Esophagus squamous epithelium (tissue), 4 donors: ENCODE data around the gene MIA3.
"Not testable (repeated sequence)": the region's sequence is repeated elsewhere in the genome, so short reads cannot be mapped to it uniquely, and the experiment has no call there.

Experiments used
- POLR2A ChIP-seq, 4 donors: fragments of 450-650 bp; IDR thresholded peaks; one replicate each; pipeline ENCODE4 v1.6.1; 2017; ENCODE audit warnings: antibody characterized with exemption in 4 of 4, mild to moderate bottlenecking in 4 of 4, moderate library complexity in 3 of 4
- TF ChIP-seq, protein P1 (sequence below), 6 experiments: fragments of 450-650 bp in 4 of 6; fragments of 200-600 bp in 2 of 6; sonication (generic) in 2 of 6; IDR thresholded peaks; one replicate each; pipeline ENCODE4 v1.5.1; 2016 to 2019; ENCODE audit warnings: antibody characterized with exemption in 6 of 6, mild to moderate bottlenecking in 4 of 6, moderate library complexity in 4 of 6

DNA sequence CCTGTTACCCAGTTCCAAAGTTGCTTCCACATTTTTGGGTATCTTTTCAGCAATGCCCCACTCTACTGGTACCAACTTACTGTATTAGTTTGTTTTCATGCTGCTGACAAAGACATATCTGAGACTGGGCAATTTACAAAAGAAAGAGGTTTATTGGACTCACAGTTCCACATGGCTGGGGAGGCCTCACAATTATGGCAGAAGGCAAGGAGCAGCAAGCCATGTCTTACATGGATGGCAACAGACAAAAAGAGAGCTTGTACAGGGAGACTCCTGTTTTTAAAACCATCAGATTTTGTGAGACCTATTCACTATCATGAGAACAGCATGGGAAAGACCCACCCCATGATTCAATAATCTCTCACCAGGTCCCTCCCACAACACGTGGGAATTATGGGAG, 8.8 kb upstream of the MIA3 start:
- TF ChIP-seq, protein P1, sequence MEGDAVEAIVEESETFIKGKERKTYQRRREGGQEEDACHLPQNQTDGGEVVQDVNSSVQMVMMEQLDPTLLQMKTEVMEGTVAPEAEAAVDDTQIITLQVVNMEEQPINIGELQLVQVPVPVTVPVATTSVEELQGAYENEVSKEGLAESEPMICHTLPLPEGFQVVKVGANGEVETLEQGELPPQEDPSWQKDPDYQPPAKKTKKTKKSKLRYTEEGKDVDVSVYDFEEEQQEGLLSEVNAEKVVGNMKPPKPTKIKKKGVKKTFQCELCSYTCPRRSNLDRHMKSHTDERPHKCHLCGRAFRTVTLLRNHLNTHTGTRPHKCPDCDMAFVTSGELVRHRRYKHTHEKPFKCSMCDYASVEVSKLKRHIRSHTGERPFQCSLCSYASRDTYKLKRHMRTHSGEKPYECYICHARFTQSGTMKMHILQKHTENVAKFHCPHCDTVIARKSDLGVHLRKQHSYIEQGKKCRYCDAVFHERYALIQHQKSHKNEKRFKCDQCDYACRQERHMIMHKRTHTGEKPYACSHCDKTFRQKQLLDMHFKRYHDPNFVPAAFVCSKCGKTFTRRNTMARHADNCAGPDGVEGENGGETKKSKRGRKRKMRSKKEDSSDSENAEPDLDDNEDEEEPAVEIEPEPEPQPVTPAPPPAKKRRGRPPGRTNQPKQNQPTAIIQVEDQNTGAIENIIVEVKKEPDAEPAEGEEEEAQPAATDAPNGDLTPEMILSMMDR (IDR thresholded peaks at IDR 0.05) = not testable (repeated sequence)
- not testable (repeated sequence) for TF ChIP-seq POLR2A (IDR thresholded peaks at IDR 0.05)
